Hepatocyte (in vitro differentiated cells): ENCODE results near the gene EIPR1. TPM values are rescaled to one million over a fixed set of nuclear protein-coding genes. Genes with fewer than 3 reads are reported as not detected.

Source experiments
- DNase-seq: peaks from one replicate; pipeline ENCODE4 v3.0.0-alpha.2; 2016; ENCODE audit warnings: low spot score
- H2AFZ ChIP-seq: fragments of 200-600 bp; sonication (generic); 2 replicates; pipeline ENCODE4 v1.6.0; 2016; ENCODE audit warnings: antibody characterized with exemption, mild to moderate bottlenecking
- H3K27ac ChIP-seq: fragments of 200-600 bp; sonication (generic); 2 replicates; pipeline ENCODE4 v1.5.1; 2016; ENCODE audit warnings: mild to moderate bottlenecking
- H3K27me3 ChIP-seq: fragments of 200-600 bp; sonication (generic); 2 replicates; pipeline ENCODE4 v1.6.1; 2016
- H3K36me3 ChIP-seq: fragments of 200-600 bp; sonication (generic); replicated peaks from 2 replicates; pipeline ENCODE4 v1.5.1; 2016; ENCODE audit warnings: low read depth; ENCODE audit not compliant: insufficient read depth
- H3K4me1 ChIP-seq: fragments of 200-600 bp; sonication (generic); 2 replicates; pipeline ENCODE4 v1.5.1; 2016; ENCODE audit warnings: mild to moderate bottlenecking, moderate library complexity; ENCODE audit not compliant: insufficient read depth
- H3K4me2 ChIP-seq: fragments of 200-600 bp; sonication (generic); 2 replicates; pipeline ENCODE4 v1.6.0; 2016
- H3K4me3 ChIP-seq: fragments of 200-600 bp; sonication (generic); 2 replicates; pipeline ENCODE4 v1.5.1; 2016; ENCODE audit warnings: mild to moderate bottlenecking
- H3K79me2 ChIP-seq: fragments of 200-600 bp; sonication (generic); 2 replicates; pipeline ENCODE4 v1.6.0; 2017; ENCODE audit warnings: mild to moderate bottlenecking
- H3K9me2 ChIP-seq: fragments of 200-600 bp; sonication (generic); replicated peaks from 2 replicates; pipeline ENCODE4 v1.6.0; 2017; ENCODE audit warnings: mild to moderate bottlenecking; ENCODE audit not compliant: insufficient read depth
- H3K9me3 ChIP-seq: fragments of 200-600 bp; sonication (generic); 2 replicates; pipeline ENCODE4 v1.5.1; 2016; ENCODE audit warnings: low read depth, mild to moderate bottlenecking
- H4K20me1 ChIP-seq: fragments of 200-600 bp; sonication (generic); 2 replicates; pipeline ENCODE4 v1.6.0; 2016; ENCODE audit warnings: mild to moderate bottlenecking; ENCODE audit not compliant: insufficient read depth, poor library complexity, severe bottlenecking
- CTCF ChIP-seq: fragments of 200-600 bp; sonication (generic); IDR thresholded peaks from 2 replicates; pipeline ENCODE4 v1.5.1; 2016; ENCODE audit warnings: antibody characterized with exemption, mild to moderate bottlenecking; ENCODE audit not compliant: poor library complexity
- EZH2 ChIP-seq: fragments of 200-600 bp; sonication (generic); IDR thresholded peaks from 2 replicates; pipeline ENCODE4 v1.6.1; 2016; ENCODE audit warnings: antibody characterized with exemption, mild to moderate bottlenecking, borderline replicate concordance
- EZH2phosphoT487 ChIP-seq: fragments of 200-600 bp; sonication (generic); IDR thresholded peaks from one replicate; pipeline ENCODE4 v1.6.1; 2018; ENCODE audit warnings: antibody characterized with exemption, mild to moderate bottlenecking, low read depth, moderate library complexity; ENCODE audit not compliant: unreplicated experiment, severe bottlenecking
- WGBS: methylation state at CpG from one replicate; pipeline ENCODE4 v1.1.6; 2016; ENCODE audit warnings: low lambda C conversion rate; ENCODE audit errors: missing lambda C conversion rate; 5-methylcytosine and 5-hydroxymethylcytosine counted together
- polyA plus RNA-seq: library from polyadenylated mRNA; unstranded; fragments of >200 nt; fragmentation: Nextera tagmentation; extraction: Ambion mirVana; gene quantifications from 2 replicates; pipeline ENCODE4 v1.2.1, GENCODE V29; 2016
- total RNA-seq: library from RNA; depleted of rRNA; stranded (reverse); fragments of >200 nt; gene quantifications from 2 replicates; pipeline ENCODE4 v1.2.3, GENCODE V29; 2014

Gene EIPR1
- total and polyA plus RNA-seq, 2 experiments from 2014 or later = 27.4 to 42.3 TPM

GRCh38 chr2:3233877-3234276, 143.7 kb downstream of the EIPR1 start:
- no peaks in the 10 kb centered on the region for H3K36me3 ChIP-seq
- DNase-seq = no peak

GRCh38 chr2:3229221-3229620, 148.4 kb downstream of the EIPR1 start:
- Histone ChIP-seq H4K20me1 (no peaks in the 10 kb centered on the region), H3K9me3 (peaks cover 8% of the 10 kb centered on the region), H3K4me1 (no peaks in the 10 kb centered on the region), H3K27ac (no peak overlapping the region), H3K4me2 (no peak overlapping the region), H3K4me3 (no peak overlapping the region), H2AFZ (no peak overlapping the region), H3K36me3 (no peaks in the 10 kb centered on the region), H3K79me2 (no peaks in the 10 kb centered on the region), H3K27me3 (no peaks in the 10 kb centered on the region), H3K9me2 (no peaks in the 10 kb centered on the region)
- DNase-seq = no peak
- 100% methylated on average over 3 of the region's 3 CpGs for WGBS
- no peak for TF ChIP-seq EZH2
- TF ChIP-seq EZH2phosphoT487 = no peak
- TF ChIP-seq CTCF = no peak

More at GRCh38 chr2:3233877-3234276, 143.7 kb downstream of the EIPR1 start:
- no peaks in the 10 kb centered on the region for H3K4me1 ChIP-seq
- H3K27ac ChIP-seq = no peak overlapping the region
- no peaks in the 10 kb centered on the region for H3K79me2 ChIP-seq
- H2AFZ ChIP-seq = no peak overlapping the region
- WGBS = 96% methylated on average over 2 of the region's 2 CpGs
- TF ChIP-seq EZH2 (no peak), CTCF (no peak), EZH2phosphoT487 (no peak)
- H3K4me2 ChIP-seq = no peak overlapping the region
- no peaks in the 10 kb centered on the region for H3K27me3 ChIP-seq
- peaks cover 8% of the 10 kb centered on the region for H3K9me3 ChIP-seq
- H4K20me1 ChIP-seq = no peaks in the 10 kb centered on the region
- H3K9me2 ChIP-seq = no peaks in the 10 kb centered on the region
- H3K4me3 ChIP-seq = no peak overlapping the region

- Histone ChIP-seq H4K20me1 (no peaks in the 10 kb centered on the region), H3K4me1 (no peaks in the 10 kb centered on the region), H3K4me3 (no peak overlapping the region), H3K36me3 (no peaks in the 10 kb centered on the region), H3K27me3 (no peaks in the 10 kb centered on the region), H3K9me3 (peaks cover 1% of the 10 kb centered on the region), H2AFZ (no peak overlapping the region), H3K9me2 (no peaks in the 10 kb centered on the region), H3K27ac (no peak overlapping the region), H3K79me2 (no peaks in the 10 kb centered on the region), H3K4me2 (no peak overlapping the region)
- TF ChIP-seq EZH2 = no peak
- TF ChIP-seq EZH2phosphoT487 = no peak
- no peak for TF ChIP-seq CTCF
- 85% methylated on average over 9 of the region's 9 CpGs for WGBS
- DNase-seq = no peak
These were observed 152.9 kb downstream of the EIPR1 start for GRCh38 chr2:3224681-3225080.
